Mesenchymal stem cell (in vitro differentiated cells and primary cell): ENCODE measurements around the gene GMNN.

ENCODE experiments used
- DNase-seq: peaks from one replicate; pipeline ENCODE4 v3.0.0-alpha.2; 2013
- H2AFZ ChIP-seq: one replicate; pipeline ENCODE4 v1.6.1; 2013; ENCODE audit warnings: low read depth, mild to moderate bottlenecking, control low read depth, inconsistent platforms, low read length, moderate library complexity
- H2AK5ac ChIP-seq: 2 replicates; pipeline ENCODE4 v1.6.1; 2013; ENCODE audit warnings: low read length, moderate library complexity, mild to moderate bottlenecking, inconsistent platforms; ENCODE audit not compliant: severe bottlenecking
- H2BK120ac ChIP-seq: one replicate; pipeline ENCODE4 v1.6.1; 2013; ENCODE audit warnings: low read depth, mild to moderate bottlenecking, inconsistent platforms, low read length, moderate library complexity
- H2BK12ac ChIP-seq, 2 experiments: one replicate each; pipeline ENCODE4 v1.6.1; 2013; ENCODE audit warnings: inconsistent platforms in 2 of 2, low read length in 2 of 2, mild to moderate bottlenecking in 2 of 2, moderate library complexity in 2 of 2, control low read depth in 1 of 2
- H2BK15ac ChIP-seq: one replicate; pipeline ENCODE4 v1.6.1; 2013; ENCODE audit warnings: mild to moderate bottlenecking, low read depth, inconsistent platforms; ENCODE audit not compliant: poor library complexity, severe bottlenecking
- H2BK5ac ChIP-seq: 2 replicates; pipeline ENCODE4 v1.6.1; 2013; ENCODE audit warnings: low read depth, mild to moderate bottlenecking, low read length, control low read depth, inconsistent platforms; ENCODE audit not compliant: poor library complexity, severe bottlenecking
- H3K14ac ChIP-seq, 2 experiments: one replicate each; pipeline ENCODE4 v1.6.1; 2013; ENCODE audit warnings: inconsistent platforms in 2 of 2, low read length in 2 of 2, control low read depth in 1 of 2, mild to moderate bottlenecking in 1 of 2, moderate library complexity in 1 of 2
- H3K18ac ChIP-seq, 2 experiments: one replicate each; pipeline ENCODE4 v1.6.1; 2013; ENCODE audit warnings: inconsistent platforms in 2 of 2, low read length in 2 of 2, control low read depth in 1 of 2, low read depth in 1 of 2, mild to moderate bottlenecking in 1 of 2
- H3K23ac ChIP-seq, 2 experiments: one replicate each; pipeline ENCODE4 v1.6.1; 2013; ENCODE audit warnings: inconsistent platforms in 2 of 2, low read length in 2 of 2, mild to moderate bottlenecking in 2 of 2, moderate library complexity in 2 of 2, control low read depth in 1 of 2
- H3K27ac ChIP-seq: 2 replicates; pipeline ENCODE4 v1.5.1; 2013; ENCODE audit warnings: mild to moderate bottlenecking, moderate library complexity, low read length, control low read depth, inconsistent platforms; ENCODE audit not compliant: poor library complexity, severe bottlenecking
- H3K27me3 ChIP-seq, 2 experiments: 2 replicates each; pipeline versions ENCODE4 v1.6.1 to v1.7.0; 2013; ENCODE audit warnings: low read length in 2 of 2, mild to moderate bottlenecking in 2 of 2, moderate library complexity in 2 of 2, control low read depth in 1 of 2, inconsistent platforms in 1 of 2; ENCODE audit not compliant: control insufficient read depth in 1 of 2, insufficient read depth in 1 of 2
- H3K36me3 ChIP-seq, 2 experiments: 2 replicates each; pipeline versions ENCODE4 v1.6.1 to v1.7.0; 2013; ENCODE audit warnings: low read length in 2 of 2, control low read depth in 1 of 2, inconsistent platforms in 1 of 2, low read depth in 1 of 2, mild to moderate bottlenecking in 1 of 2; ENCODE audit not compliant: insufficient read depth in 2 of 2, control insufficient read depth in 1 of 2
- H3K4ac ChIP-seq, 2 experiments: one replicate each; pipeline ENCODE4 v1.6.1; 2013; ENCODE audit warnings: inconsistent platforms in 2 of 2, low read length in 2 of 2, mild to moderate bottlenecking in 2 of 2, moderate library complexity in 2 of 2, control low read depth in 1 of 2, low read depth in 1 of 2
- H3K4me1 ChIP-seq: 2 replicates; pipeline ENCODE4 v1.6.1; 2013; ENCODE audit warnings: low read depth, low read length, control low read depth; ENCODE audit not compliant: control insufficient read depth, insufficient read depth
- H3K4me2 ChIP-seq: 2 replicates; pipeline ENCODE4 v1.6.1; 2013; ENCODE audit warnings: low read length, mild to moderate bottlenecking, inconsistent platforms; ENCODE audit not compliant: poor library complexity, severe bottlenecking
- H3K4me3 ChIP-seq, 2 experiments: 2 replicates each; pipeline versions ENCODE4 v1.5.1 to v1.7.0; 2013; ENCODE audit warnings: low read length in 2 of 2, mild to moderate bottlenecking in 2 of 2, control low read depth in 1 of 2, low read depth in 1 of 2; ENCODE audit not compliant: insufficient read depth in 1 of 2
- H3K79me1 ChIP-seq: replicated peaks from 2 replicates; pipeline ENCODE4 v1.6.1; 2013; ENCODE audit warnings: mild to moderate bottlenecking, control low read depth, low read length, inconsistent platforms; ENCODE audit not compliant: poor library complexity, severe bottlenecking
- H3K9ac ChIP-seq: 2 replicates; pipeline ENCODE4 v1.7.0; 2013; ENCODE audit warnings: mild to moderate bottlenecking, low read length, moderate library complexity
- H3K9me3 ChIP-seq: 2 replicates; pipeline ENCODE4 v1.7.0; 2013; ENCODE audit warnings: mild to moderate bottlenecking, low read length; ENCODE audit not compliant: control insufficient read depth
- H4K8ac ChIP-seq: one replicate; pipeline ENCODE4 v1.6.1; 2013; ENCODE audit warnings: inconsistent platforms, mild to moderate bottlenecking, low read length, moderate library complexity
- H4K91ac ChIP-seq: one replicate; pipeline ENCODE4 v1.6.1; 2013; ENCODE audit warnings: mild to moderate bottlenecking, low read length, inconsistent platforms
- WGBS: methylation state at CpG from one replicate; pipeline ENCODE4 v1.1.7; 2013; ENCODE audit warnings: mixed read lengths; 5-methylcytosine and 5-hydroxymethylcytosine counted together

GMNN gene

GRCh38 chr6:24760210-24760609 lies 14.5 kb upstream of the GMNN start:
- Histone ChIP-seq H3K4ac (no peak overlapping the region), H3K9ac (no peak overlapping the region), H4K8ac (no peak overlapping the region), H4K91ac (no peak overlapping the region), H2AK5ac (no peak overlapping the region), H3K4me1 (no peaks in the 10 kb centered on the region), H3K4me2 (no peak overlapping the region), H2BK12ac (no peak overlapping the region), H3K4me3 (no peak overlapping the region), H3K14ac (no peak overlapping the region), H3K36me3 (no peaks in the 10 kb centered on the region), H3K27me3 (no peaks in the 10 kb centered on the region), H3K23ac (no peak overlapping the region), H3K27ac (no peak overlapping the region), H2BK15ac (no peak overlapping the region), H2AFZ (no peak overlapping the region), H2BK120ac (no peak overlapping the region), H3K79me1 (no peaks in the 10 kb centered on the region), H2BK5ac (no peak overlapping the region), H3K18ac (no peak overlapping the region), H3K9me3 (no peaks in the 10 kb centered on the region)
- no peak for DNase-seq
- WGBS = 96% methylated on average over 5 of the region's 5 CpGs

- Histone ChIP-seq H3K9ac (no peak overlapping the region), H3K14ac (no peak overlapping the region), H2AFZ (no peak overlapping the region), H3K4me3 (no peak overlapping the region), H2BK5ac (no peak overlapping the region), H3K23ac (no peak overlapping the region), H2BK15ac (no peak overlapping the region), H3K36me3 (no peaks in the 10 kb centered on the region), H2AK5ac (no peak overlapping the region), H3K4ac (no peak overlapping the region), H3K4me2 (no peak overlapping the region), H3K4me1 (no peaks in the 10 kb centered on the region), H4K8ac (no peak overlapping the region), H2BK12ac (no peak overlapping the region), H3K27ac (no peak overlapping the region), H3K79me1 (no peaks in the 10 kb centered on the region), H4K91ac (no peak overlapping the region), H3K27me3 (no peaks in the 10 kb centered on the region), H3K9me3 (no peaks in the 10 kb centered on the region), H2BK120ac (no peak overlapping the region), H3K18ac (no peak overlapping the region)
- WGBS = 92% methylated on average over 17 of the region's 17 CpGs
- DNase-seq = no peak
These were observed 13.4 kb upstream of the GMNN start for GRCh38 chr6:24761193-24761835.

- Histone ChIP-seq H3K27ac (no peak overlapping the region), H3K4me3 (no peak overlapping the region), H3K4me1 (no peaks in the 10 kb centered on the region), H3K23ac (no peak overlapping the region), H3K27me3 (no peaks in the 10 kb centered on the region), H3K79me1 (no peaks in the 10 kb centered on the region), H3K4ac (no peak overlapping the region), H2BK15ac (no peak overlapping the region), H2BK120ac (no peak overlapping the region), H3K4me2 (no peak overlapping the region), H4K91ac (no peak overlapping the region), H4K8ac (no peak overlapping the region), H2BK5ac (no peak overlapping the region), H2AFZ (no peak overlapping the region), H3K36me3 (no peaks in the 10 kb centered on the region), H3K14ac (no peak overlapping the region), H2BK12ac (no peak overlapping the region), H3K9me3 (no peaks in the 10 kb centered on the region), H3K9ac (no peak overlapping the region), H2AK5ac (no peak overlapping the region), H3K18ac (no peak overlapping the region)
- no peak for DNase-seq
These were observed 12.9 kb upstream of the GMNN start for GRCh38 chr6:24761851-24762250.

GRCh38 chr6:24763578-24763977 lies 11.2 kb upstream of the GMNN start:
- no peak overlapping the region for H3K18ac ChIP-seq
- H3K23ac ChIP-seq = no peak overlapping the region
- no peak overlapping the region for H3K27ac ChIP-seq
- 83% methylated on average over 3 of the region's 3 CpGs for WGBS
- no peak overlapping the region for H3K4ac ChIP-seq
- H2BK5ac ChIP-seq = no peak overlapping the region
- no peak overlapping the region for H4K91ac ChIP-seq
- H3K79me1 ChIP-seq = no peaks in the 10 kb centered on the region
- no peak overlapping the region for H3K14ac ChIP-seq
- H2AK5ac ChIP-seq = no peak overlapping the region
- no peaks in the 10 kb centered on the region for H3K4me1 ChIP-seq
- H3K4me3 ChIP-seq = no peak overlapping the region
- H2BK120ac ChIP-seq = no peak overlapping the region
- H4K8ac ChIP-seq = no peak overlapping the region
- no peak overlapping the region for H2AFZ ChIP-seq
- no peak overlapping the region for H2BK12ac ChIP-seq
- no peaks in the 10 kb centered on the region for H3K36me3 ChIP-seq
- no peak overlapping the region for H3K9ac ChIP-seq
- no peaks in the 10 kb centered on the region for H3K9me3 ChIP-seq
- H3K27me3 ChIP-seq = no peaks in the 10 kb centered on the region
- no peak for DNase-seq
- no peak overlapping the region for H3K4me2 ChIP-seq
- no peak overlapping the region for H2BK15ac ChIP-seq
